GM19324 (cell line): ENCODE results near the gene DEXI.

Experiments
- ATAC-seq: cut with Tn5 transposase; IDR thresholded peaks from one replicate; pipeline ENCODE4 v1.9.1; 2021; ENCODE audit warnings: mild to moderate bottlenecking, moderate library complexity; ENCODE audit not compliant: unreplicated experiment, low FRiP score

The DEXI gene

GRCh38 chr16:10942352-10943063 is at the start of gene DEXI:
Gene DEXI (minus strand): TSS chr16:10942468. CDS start chr16:10942005, 463 bp downstream.
- peak; percentile 68 for ATAC-seq

GRCh38 chr16:10990378-10990777 is 48.1 kb upstream of the DEXI start:
- ATAC-seq, result no peak

- ATAC-seq, result no peak
Observed at GRCh38 chr16:10989559-10989958, 47.3 kb upstream of the DEXI start.

- no peak for ATAC-seq
Observed at GRCh38 chr16:10988879-10989278, 46.6 kb upstream of the DEXI start.

GRCh38 chr16:10988164-10988803 is 46.0 kb upstream of the DEXI start:
- no peak for ATAC-seq

- no peak for ATAC-seq
Observed at GRCh38 chr16:10987361-10988163, 45.3 kb upstream of the DEXI start.

GRCh38 chr16:10984509-10984908 is 42.2 kb upstream of the DEXI start:
- ATAC-seq, result no peak

GRCh38 chr16:10983159-10983558 is 40.9 kb upstream of the DEXI start:
- no peak for ATAC-seq

GRCh38 chr16:10982465-10983150 is 40.3 kb upstream of the DEXI start:
- peak; percentile 41 for ATAC-seq

GRCh38 chr16:10981697-10982216 is 39.5 kb upstream of the DEXI start:
- ATAC-seq, result peak; percentile 75

GRCh38 chr16:10980813-10981212 is 38.5 kb upstream of the DEXI start:
- no peak for ATAC-seq

- no peak for ATAC-seq
Observed at GRCh38 chr16:10979717-10980601, 37.7 kb upstream of the DEXI start.

GRCh38 chr16:10978871-10979446 is 36.7 kb upstream of the DEXI start:
- no peak for ATAC-seq

GRCh38 chr16:10978124-10978523 is 35.9 kb upstream of the DEXI start:
- no peak for ATAC-seq

- ATAC-seq, result no peak
Observed at GRCh38 chr16:10976634-10977033, 34.4 kb upstream of the DEXI start.

- no peak for ATAC-seq
Observed at GRCh38 chr16:10972819-10973464, 30.7 kb upstream of the DEXI start.

- ATAC-seq, result no peak
Observed at GRCh38 chr16:10972108-10972818, 30.0 kb upstream of the DEXI start.

GRCh38 chr16:10971560-10971961 is 29.3 kb upstream of the DEXI start:
- ATAC-seq, result no peak
